ENCODE measurements around the gene TNNI3K. TPM values are rescaled to one million over a fixed set of nuclear protein-coding genes. Genes with fewer than 3 reads are reported as not detected.

The TNNI3K gene
- total and polyA plus RNA-seq, 9 of the 15 experiments (the other 6 are each of a cell fraction or from before 2014, with no cell fraction given): 0.21 to 0.53 (median 0.32) TPM; not detected in 5

DNA sequence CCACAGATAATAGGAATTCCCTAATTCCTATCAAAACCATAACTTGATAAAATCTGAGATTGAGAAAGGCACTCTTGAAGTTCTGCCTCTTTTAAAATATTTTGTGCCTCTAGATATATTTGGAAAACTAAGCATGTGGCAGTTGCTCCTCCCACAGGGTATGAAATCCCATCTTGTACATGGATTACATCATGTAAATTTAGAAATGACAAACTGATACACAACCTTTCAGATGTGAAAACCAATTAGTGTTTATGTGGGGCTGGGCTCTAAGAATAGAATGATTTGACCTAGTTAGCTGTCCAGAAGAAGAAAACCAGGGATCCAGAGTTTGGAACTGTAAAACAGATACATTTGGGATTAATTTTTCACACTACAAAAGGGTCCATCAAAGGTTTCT is 261.5 kb downstream of the TNNI3K start:
- no peaks in the 10 kb centered on the region for H3K4me1 ChIP-seq (replicated peaks in 1 of 2; ENCODE audit: control insufficient read depth in 2 of 2, insufficient read depth in 2 of 2, low read length in 2 of 2)
- no peaks in the 10 kb centered on the region for H4K20me1 ChIP-seq (replicated peaks; ENCODE audit: control insufficient read depth, insufficient read depth, low read length)
- DNase-seq (ENCODE audit: extremely low read depth in 1 of 4, low spot score in 3 of 4) (no peak), FAIRE-seq (no peak), ATAC-seq (no peak)
- CTCF ChIA-PET (ENCODE audit: low intra/inter-chr PET ratio): no interaction called here
- H3K9me3 ChIP-seq (replicated peaks; ENCODE audit: control insufficient read depth, insufficient read depth, low read depth, low read length): no peaks in the 10 kb centered on the region
- no peaks in the 10 kb centered on the region for H3K36me3 ChIP-seq (ENCODE audit: control insufficient read depth, insufficient read depth, low read length)
- in situ Hi-C loops (cut with MboI) (no loop called here), intact Hi-C loops (cut with micrococcal nuclease) (no loop called here)
- H3K4me3 ChIP-seq: no peak overlapping the region
- no peaks in the 10 kb centered on the region for H3K27me3 ChIP-seq (ENCODE audit: control insufficient read depth in 2 of 2, insufficient read depth in 2 of 2, low read length in 2 of 2)
- H3K9ac ChIP-seq (ENCODE audit: insufficient read depth in 1 of 2, low read depth in 2 of 2, low read length in 2 of 2): no peak overlapping the region
- POLR2A ChIA-PET: no interaction called here
- no peaks in the 10 kb centered on the region for H3K9me1 ChIP-seq (ENCODE audit: control insufficient read depth, insufficient read depth, low read length)
- H2AFZ ChIP-seq (ENCODE audit: low read depth, low read length): no peak overlapping the region
- H3K79me2 ChIP-seq (ENCODE audit: control insufficient read depth, insufficient read depth, low read length): no peaks in the 10 kb centered on the region
- no peak overlapping the region for H3K4me2 ChIP-seq (ENCODE audit: insufficient read depth, low read length)
- BruUV-seq (replicated peaks): no TSS peak
- H3K27ac ChIP-seq (ENCODE audit: extremely low read depth, low read depth, low read length): no peak overlapping the region
- TF ChIP-seq, protein P1, sequence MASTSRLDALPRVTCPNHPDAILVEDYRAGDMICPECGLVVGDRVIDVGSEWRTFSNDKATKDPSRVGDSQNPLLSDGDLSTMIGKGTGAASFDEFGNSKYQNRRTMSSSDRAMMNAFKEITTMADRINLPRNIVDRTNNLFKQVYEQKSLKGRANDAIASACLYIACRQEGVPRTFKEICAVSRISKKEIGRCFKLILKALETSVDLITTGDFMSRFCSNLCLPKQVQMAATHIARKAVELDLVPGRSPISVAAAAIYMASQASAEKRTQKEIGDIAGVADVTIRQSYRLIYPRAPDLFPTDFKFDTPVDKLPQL (IDR thresholded peaks at IDR 0.05; ENCODE audit: extremely low read depth, insufficient read length): no peak
- TF ChIP-seq, protein P2, sequence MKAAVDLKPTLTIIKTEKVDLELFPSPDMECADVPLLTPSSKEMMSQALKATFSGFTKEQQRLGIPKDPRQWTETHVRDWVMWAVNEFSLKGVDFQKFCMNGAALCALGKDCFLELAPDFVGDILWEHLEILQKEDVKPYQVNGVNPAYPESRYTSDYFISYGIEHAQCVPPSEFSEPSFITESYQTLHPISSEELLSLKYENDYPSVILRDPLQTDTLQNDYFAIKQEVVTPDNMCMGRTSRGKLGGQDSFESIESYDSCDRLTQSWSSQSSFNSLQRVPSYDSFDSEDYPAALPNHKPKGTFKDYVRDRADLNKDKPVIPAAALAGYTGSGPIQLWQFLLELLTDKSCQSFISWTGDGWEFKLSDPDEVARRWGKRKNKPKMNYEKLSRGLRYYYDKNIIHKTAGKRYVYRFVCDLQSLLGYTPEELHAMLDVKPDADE (conservative IDR thresholded peaks at IDR 0.05; ENCODE audit: control insufficient read depth, low read depth, low read length): no peak
- TF ChIP-seq ZNF589 (CRISPR knock-in tag; IDR thresholded peaks at IDR 0.05; ENCODE audit: low read depth) (no peak), TSHZ1 (CRISPR knock-in tag; IDR thresholded peaks at IDR 0.05) (no peak), ZNF134 (CRISPR knock-in tag; conservative IDR thresholded peaks at IDR 0.05) (no peak)

Measured in K562 (cell line).